GM19239 (cell line): Measurements from ENCODE around the gene NOP10.
A peak's percentile ranks its signal among the peaks of the same experiment; 100 is the strongest.

ENCODE experiments used
- DNase-seq: peaks from one replicate; pipeline ENCODE4 v3.0.0; 2011; ENCODE audit warnings: low spot score; ENCODE audit not compliant: insufficient read length
- FAIRE-seq: peaks from 2 replicates; lab custom pipeline; 2011; peaks lifted over from hg19 to GRCh38; lab: Jason Lieb, UNC

NOP10 gene

DNA sequence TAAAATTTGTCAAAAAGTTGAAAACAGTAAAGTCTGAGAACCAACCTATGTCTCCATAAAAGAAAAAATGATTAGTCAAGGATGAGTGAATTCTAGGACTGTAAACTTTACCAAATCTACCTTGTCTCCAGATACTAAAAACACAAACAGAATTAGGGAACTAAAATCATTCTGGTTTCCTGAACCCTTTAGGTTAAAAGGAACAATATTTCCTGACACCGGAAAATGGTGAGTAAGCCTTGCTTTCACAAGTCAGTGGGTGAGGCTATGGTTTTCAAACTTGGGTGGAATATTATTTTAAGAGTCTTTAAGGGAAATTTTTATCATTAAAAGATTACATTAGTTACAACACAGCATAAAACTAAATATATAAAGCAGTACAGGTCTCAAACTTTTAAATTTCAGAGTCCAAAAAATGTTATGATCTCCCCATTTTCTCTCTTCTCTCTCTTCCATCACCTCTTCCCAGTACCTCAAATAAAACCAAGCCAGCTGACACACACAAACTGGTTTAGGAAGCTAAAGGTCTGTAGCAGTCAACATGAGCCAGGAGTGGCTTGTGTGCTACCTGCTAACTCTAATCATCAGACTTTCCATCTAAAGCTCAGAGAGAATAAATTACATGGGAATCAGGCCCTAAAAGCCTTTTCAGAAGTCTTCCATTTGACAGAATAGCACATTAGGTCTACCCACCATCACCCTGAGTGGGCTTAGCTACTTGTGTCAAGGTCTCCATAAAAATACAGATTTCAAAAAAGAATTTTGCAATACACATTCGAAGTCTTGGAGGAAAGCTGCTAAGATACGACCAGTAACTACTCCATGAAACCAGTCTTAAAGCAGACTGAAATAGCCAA is 7.5 kb downstream of the NOP10 start:
- DNase-seq: no peak
- peak; percentile 82 for FAIRE-seq

DNA sequence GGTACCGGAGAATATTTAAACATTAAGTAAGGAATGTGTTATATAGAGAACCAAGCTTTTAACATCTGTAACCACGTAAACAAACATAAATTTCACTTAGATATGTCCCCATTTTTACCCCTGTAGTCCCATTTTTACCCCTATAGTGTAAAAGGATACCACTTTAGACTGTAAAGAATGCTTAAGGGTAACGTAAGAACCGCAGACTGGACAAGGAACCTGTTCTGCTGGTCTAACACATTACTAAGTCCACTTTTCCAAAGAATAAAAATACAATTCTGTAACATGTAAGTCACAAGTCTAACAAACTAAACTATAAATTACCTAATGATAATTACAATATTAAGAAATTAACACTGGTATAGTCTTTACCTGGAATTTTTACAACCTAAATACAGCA is 8.3 kb downstream of the NOP10 start:
- no peak for DNase-seq
- FAIRE-seq: no peak

DNA sequence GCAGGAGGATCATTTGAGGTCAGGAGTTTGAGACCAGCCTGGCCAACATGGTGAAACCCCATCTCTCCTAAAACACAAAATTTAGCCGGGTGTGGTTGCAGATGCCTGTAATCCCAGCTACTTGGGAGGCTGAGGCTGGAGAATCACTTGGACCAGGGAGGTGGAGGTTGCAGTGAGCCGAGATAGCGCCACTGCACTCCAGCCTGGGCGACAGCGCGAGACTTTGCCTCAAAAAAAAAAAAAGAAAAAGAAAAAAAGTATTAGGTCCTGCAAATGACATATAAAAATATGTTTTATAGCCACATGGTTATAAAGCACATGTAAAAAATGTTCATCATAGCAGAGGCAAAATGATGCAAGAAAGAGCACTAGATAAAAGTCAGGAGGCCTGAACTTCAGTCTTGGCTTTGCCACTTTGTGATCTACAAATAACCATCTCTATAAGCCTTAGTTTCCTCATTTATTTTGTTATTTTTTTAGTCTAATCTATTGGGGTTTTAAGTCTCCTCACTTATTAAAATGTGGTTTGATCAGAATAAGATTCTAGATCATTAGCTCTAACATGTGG is 10.3 kb downstream of the NOP10 start:
- no peak for DNase-seq
- peak; percentile 45 for FAIRE-seq

DNA sequence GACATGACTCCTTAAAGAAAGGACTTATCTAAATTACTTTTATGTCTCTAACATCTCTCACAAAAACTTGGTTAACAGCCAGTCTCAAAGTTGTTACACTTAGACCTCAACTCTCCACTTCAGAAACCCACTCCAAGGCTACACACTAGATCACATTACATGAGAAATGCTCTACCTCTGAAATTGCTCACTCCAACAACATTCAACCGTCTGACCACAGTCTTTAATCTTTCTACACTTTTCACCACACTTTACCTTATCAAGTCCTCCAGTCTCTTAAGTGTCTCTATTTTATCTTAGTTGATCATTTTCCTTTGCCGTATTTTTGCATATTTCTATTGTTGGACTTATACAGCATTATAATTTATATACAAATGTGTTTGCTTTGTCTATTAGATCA is 11.1 kb downstream of the NOP10 start:
- FAIRE-seq (peak; percentile 77), DNase-seq (no peak)

DNA sequence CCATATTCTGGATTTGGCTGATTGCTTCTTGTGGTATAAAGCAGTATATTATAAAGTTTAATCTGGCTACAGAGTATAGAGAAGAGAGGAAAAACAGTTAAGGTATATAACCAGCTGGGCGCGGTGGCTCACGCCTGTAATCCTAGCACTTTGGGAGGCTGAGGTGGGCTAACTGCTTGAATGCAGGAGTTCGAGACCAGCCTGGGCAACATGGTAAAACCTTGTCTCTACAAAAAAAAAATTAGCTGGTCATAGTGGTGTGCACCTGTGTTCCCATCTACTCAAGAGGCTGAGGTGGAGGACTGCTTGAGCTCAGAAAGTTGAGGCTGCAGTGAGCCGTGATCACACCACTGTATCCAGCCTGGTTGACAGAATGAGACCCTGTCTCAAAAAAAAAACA is 12.7 kb downstream of the NOP10 start:
- FAIRE-seq (peak; percentile 54), DNase-seq (no peak)

DNA sequence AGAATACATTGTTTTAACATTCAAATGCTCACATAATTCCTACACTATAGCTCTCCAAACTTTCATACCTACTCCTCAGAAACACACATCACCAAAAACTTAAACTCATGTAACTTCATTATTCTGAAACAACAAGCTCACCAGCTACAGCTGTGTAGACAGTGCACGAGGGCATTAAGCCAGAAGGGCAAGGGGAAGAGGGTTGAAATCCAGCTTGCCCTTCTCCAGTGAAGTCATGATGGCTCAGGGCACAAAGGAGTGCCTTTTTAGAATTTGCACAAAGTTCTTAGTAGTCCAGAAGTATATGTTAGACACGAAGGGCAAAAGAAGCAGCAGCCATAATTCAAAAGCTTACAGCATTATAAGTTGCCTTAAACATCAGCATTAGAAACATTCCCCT is 13.9 kb downstream of the NOP10 start:
- FAIRE-seq (peak; percentile 78), DNase-seq (no peak)

DNA sequence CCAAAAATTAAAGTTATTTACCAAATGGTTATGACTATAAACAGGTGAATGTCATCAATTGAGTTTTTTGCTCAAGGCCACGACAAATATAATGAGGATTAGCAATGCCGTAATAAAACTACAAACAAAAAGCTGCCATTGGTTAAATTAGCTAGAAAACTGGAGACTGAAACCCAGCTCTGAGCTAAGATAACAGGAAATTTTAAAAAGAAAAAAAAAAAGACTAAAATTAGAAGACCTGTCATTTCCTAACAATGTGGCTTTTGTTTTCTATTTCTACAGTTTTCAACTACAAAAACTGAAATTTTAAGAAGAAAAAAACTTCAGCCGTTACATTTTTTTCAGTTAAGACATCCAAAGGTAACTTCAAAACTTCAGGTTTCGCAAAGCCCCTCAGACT is 15.0 kb downstream of the NOP10 start:
- FAIRE-seq: no peak
- no peak for DNase-seq

DNA sequence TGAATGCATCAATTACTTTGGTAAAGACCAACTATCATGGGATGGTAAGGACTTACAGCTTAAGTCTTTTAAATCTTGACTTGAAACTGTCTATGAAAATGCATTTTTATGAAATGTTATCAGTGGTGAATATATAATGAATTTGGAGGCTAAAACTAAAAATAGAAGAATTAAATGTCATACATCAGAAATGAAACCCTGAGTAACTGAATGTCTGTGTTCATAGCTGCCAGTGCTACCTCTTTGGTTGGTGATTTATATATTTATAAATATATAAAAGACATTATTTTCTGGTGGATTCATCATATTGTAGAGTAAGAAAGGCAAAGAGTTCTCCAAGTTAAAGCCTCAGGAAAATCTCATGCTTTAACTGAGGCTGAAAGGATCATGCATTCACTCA is 17.6 kb downstream of the NOP10 start:
- FAIRE-seq: no peak

DNA sequence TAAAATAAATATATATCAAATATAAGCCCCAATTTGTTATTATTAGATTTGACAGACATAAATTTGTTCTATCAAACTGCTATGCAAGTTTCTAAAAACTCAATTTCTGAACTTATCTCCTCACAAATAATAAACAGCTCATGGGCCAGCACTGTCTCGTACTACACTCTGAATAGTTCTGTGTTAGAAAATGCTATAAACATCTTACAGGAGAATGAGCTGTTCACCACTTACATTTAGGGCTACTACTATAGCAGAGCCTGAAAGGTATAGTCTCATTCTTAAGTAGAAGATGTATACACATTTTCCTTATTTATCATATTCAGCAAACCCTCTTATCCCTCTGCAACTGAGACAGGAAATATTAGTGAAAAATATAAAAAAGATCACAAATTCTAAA is 18.0 kb downstream of the NOP10 start:
- DNase-seq: no peak
- peak; percentile 74 for FAIRE-seq

More for the DNA sequence above, 17.6 kb downstream of the NOP10 start:
- no peak for DNase-seq

DNA sequence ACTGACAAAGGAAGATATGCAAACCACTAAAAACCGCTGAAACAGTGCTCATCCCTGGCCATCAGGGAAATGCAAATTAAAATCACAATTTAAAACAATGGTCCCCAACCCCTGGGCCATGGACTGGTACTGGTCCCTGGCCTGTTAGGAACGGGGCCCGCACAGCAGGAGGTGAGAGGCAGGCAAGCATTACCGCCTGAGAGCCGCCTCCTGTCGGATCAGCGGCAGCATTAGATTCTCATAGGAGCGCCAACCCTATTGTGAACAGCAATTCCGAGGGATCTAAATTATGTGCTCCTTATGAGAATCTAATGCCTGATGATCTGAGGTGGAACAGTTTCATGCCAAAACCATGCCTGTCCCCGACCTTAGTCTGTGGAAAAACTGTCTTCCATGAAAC is 19.7 kb downstream of the NOP10 start:
- DNase-seq (no peak), FAIRE-seq (no peak)

DNA sequence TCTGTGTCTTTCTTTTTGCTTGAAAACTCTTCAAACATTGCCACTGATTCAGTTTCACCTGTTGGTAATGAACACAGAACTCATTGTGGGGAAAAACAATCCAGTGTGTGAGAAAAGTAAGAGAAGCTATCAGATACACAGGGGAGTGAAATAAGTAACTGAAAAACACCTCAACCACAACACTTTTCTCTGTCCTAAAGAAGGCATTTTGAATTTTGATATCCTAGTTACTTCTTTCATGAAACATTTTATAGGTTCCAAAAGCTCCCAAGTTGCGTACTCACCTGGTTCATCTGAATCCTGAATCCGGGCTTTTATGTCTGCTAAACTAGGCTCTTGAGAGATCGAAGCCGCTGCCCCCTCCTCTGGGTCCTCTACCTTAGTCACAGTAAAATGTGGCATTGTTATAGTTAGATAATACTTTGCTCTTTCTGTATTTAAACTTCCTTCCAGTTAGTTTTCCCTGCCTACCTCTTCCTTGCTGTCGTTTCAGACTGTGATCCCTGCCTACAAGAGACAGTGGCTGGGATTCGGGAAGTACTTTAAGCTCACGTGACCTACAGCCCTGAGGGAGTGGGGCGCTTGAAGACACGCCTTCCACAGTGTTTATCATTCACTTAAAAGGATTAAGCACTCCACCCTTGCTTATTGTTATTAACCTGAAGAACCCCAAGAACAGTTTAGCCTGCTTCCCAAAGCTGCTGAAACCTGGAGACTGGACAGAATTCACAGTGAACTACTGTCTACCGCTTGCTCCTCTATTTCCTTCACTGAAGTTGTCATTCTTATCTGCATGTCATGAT is 24.5 kb downstream of the NOP10 start:
- FAIRE-seq (peak; percentile 96), DNase-seq (no peak)

DNA sequence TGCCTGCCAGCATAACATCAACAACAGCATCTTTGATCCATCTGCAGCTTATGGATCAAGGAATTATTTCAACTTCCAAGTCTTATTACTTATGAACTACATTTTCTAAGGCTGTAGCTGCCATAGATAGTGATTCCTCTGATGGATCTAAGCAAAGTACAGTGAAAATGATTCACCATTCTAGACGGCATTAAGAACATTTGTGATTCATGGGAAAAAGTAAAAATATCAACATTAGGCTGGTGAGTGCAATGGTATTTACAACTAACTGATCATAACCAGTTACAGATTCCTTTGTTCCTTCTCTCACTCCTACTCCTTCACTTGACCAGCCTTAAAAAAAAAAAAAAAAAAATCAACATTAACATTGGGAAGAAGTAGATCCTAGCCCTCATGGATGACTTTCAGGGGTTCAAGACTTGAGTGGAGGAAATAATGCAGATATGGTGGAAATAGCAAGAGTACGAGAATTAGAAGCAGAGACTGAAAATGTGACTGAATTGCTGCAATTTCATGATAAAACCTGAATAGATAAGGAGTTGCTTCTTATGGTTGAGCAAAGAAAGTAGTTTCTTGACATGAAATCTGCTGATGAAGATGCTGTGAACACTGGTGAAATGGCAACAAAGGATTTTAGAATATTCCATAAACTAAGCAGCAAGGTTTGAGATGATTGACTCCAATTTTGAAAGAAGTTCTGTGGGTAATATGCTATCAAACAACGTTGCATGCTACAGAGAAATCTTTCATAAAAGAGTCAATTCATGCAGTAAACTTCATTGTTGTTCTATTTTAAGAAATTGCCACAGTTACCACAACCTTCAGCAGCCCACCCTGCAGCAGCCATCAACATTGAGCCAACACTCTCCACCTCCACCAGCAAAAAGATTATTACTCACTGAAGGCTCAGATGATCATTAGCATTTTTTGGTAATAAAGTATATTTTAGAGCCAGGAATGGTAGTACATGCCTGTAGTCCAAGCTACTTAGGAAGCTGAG is 28.1 kb downstream of the NOP10 start:
- FAIRE-seq: no peak
- DNase-seq: no peak

DNA sequence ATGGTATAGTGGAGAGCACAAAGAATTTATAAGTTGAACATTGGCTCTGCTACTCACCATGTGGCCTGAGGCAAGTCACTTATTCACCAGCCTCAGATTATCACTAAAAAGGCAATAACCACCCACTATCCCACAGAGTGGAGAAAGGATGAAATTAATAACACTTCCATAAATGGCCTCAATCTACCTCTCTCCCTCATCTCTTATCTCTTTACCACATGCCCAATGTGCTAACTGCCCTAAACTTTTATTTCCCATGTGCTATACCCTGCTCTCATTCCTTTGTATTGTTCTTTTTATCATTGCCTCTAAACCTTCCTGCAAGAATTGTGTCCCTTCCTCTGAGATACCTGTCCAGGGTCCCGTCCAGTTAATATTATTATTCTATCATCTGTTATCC is 31.4 kb downstream of the NOP10 start:
- no peak for FAIRE-seq
- DNase-seq: no peak

DNA sequence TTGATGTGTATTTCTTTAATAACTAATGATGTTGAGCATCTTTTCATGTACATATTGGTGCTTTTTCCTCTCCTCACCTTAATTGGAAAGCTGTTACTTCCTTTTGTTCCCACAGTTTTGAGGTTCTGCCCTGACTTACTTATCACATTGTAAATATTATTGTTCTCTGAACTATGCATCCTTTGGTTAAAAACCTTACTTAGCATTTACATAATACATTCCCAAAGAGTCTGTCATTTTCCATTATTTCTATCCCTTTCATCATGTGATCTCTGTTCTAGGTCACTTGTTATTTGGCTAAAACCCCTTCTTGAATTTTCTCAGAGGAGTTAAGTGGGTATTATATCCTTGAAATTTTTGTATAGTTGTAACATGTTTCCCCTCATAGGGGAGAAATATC is 38.3 kb downstream of the NOP10 start:
- no peak for DNase-seq
- FAIRE-seq: no peak

DNA sequence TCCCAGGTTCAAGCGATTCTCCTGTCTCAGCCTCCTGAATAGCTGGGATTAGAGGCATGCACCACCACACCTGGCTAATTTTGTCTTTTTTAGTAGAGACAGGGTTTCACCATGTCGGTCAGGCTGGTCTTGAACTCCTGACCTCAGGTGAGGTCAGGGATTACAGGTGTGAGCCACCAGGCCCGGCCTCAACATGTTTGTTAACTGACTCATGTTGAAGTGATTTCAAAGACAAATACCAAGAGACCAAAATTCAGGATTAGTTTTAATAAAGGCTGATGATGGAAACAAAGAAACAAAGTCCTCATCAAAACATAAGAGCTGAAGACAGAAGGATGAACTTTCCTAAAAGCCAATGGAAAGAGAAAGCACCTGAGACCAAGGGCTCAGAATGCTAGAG is 41.9 kb downstream of the NOP10 start:
- DNase-seq (no peak), FAIRE-seq (no peak)

DNA sequence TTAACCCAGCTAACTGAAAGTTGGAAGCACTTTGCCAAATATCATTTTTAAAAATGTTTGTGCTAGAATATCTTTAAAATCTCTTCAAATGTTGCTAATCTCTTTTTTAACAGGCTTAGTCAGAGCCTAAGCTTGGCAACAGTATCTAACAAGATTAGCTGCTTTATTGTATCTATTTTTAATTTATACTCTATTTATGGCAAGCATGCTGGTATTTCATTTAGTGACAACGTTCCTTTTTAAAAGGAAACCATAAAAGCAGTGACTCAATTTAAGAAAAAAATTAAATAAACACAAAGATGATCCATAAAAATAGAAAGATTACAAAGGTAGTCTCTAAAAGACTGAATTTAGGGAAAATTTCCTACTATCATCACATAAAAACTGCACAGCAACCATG is 45.9 kb downstream of the NOP10 start:
- DNase-seq: no peak
- FAIRE-seq: no peak

DNA sequence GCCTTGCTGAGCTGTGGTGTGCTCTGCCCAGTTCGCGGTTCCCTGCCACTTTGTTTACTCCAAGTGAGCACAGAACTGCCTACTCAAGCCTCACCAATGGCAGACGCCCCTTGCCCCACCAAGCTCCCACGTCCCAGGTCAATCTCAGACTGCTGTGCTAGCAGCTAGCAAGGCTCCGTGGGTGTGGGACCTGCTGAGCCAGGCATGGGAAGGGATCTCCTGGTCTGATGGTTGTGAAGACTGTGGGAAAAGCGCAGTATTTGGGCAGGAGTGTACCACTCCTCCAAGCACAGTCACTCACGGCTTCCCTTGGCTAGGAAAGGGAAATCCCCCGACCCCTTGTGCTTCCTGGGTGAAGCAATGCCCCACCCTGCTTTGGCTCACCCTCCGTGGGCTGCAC is 50.3 kb downstream of the NOP10 start:
- DNase-seq: no peak
- FAIRE-seq: no peak
